HG03039 (cell line): ENCODE measurements around the gene SDK1.

Source experiments
- ATAC-seq: cut with Tn5 transposase; IDR thresholded peaks from one replicate; pipeline ENCODE4 v1.9.1; 2021; ENCODE audit warnings: mild to moderate bottlenecking, moderate library complexity; ENCODE audit not compliant: unreplicated experiment

The SDK1 gene

DNA sequence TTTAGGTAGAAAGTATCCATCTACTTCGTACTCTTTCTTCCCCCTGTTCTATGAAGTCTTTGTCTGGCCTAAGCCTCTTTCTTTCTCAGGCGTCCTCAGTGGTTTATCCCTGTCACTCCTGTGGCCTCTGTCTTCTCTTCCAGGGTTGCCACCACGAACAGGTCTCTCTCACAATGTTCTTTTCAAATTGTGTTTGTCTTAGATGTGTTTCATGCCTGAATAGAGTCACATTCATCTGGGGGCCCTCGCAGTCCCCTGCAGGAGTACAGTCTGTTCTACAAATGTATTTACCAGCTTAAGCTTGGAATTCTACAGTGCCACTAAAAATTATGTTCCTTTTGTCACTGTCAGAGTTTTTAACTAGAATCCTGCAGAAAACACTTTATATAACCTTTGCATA, 700.7 kb downstream of the SDK1 start:
- ATAC-seq, result no peak

DNA sequence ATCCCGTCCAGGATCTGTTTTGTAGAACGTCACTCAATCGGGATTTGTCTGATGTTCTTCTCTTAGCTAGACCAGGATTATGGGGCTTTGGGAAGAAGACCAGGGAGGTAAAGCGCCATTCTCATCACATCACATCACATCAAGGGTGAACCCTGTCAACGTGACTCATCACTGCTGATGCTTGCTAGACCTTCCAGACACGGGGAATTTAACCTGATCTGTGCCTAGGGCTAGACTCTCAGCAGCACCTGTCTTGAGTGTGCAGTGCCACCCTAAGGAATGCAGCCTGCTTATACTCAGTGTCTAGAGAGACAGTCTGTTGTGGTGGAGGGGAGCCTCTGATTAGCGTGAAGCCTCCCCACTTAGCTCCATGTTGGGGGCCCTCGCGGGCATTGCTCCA, 702.5 kb downstream of the SDK1 start:
- no peak for ATAC-seq

DNA sequence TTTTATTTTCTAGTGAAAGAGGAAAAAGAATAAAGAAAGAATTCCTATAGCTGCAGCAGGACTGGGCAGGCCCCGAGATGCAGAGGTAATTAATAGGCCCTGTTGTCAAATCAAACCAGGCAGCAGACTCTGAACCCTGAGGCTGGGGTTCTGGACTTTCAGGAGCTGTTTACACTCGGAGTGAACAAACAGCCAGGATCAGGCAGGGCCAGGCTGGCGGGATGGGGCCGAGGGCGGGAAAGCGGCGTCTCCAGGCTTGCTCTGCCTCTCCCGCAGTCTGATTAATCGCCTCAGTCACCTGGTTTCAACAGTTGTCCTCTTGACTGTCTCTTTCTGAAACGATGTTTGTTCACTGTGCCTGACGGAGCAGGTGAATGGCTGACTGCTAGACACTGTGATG, 705.6 kb downstream of the SDK1 start:
- ATAC-seq, result no peak

DNA sequence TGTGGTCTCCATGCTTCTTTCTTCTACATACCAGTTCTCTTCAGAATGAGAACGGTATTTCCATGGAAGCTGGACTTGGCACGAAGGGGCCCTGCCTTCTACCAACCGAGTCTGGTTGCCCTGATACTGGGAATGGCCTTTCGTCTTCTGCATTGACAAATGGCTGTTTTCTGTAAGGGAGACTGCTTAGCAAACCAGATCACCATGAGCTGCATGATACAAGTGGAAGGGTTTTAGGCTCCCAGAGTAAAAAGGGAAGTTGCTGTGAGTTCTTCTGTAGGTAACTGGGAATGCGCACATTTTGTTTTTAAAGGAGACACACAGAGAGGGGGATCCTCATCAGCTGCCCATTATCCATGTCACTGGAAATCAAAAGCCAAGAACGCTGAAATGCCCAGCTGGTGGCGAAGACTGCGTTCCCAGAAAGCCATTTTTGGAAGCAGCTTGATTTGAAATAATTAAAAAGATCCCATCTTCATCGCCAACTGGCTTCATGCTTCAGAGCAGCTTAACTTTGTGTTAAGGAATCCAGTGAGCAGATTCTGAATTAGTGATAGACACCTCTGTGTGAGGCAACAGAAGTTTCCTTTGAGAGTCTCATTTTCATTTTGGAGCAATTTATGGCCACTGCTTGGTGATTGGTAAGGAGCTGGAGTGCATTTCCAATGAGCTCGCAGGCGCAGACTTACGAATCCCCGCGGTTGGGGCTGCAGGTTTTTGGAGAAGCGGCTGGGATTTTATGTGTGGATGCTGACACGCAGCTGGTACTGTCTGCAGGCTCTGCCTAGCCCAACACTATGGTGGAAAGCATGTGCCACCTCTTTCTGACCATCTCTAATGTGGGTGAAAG, 708.4 kb downstream of the SDK1 start:
- no peak for ATAC-seq

DNA sequence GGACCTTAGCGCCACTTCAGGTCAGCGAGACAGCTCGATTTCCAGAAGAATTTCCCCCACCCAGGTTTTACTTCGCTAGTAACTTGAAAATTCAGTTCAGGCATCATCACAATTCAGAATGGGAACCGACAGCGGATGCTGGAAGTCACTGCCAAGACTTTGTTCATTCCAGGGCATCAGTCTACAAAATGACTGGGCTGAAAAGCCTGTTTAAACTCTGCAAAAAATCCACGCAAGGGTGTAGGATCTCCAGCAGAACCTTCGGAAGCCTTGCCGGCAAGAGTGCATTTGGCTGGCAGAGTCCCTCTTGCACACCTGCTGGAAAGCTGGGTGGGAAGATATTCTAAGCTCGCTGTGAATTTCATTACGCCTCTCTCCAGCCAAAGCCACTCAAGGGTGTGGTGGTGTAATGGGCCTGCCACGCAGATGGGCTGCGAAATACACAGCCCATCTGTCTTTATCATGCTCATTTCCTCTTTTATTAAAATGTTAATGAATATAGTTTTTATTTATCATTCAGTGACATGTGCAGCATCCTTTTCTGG, 709.1 kb downstream of the SDK1 start:
- ATAC-seq, result no peak

DNA sequence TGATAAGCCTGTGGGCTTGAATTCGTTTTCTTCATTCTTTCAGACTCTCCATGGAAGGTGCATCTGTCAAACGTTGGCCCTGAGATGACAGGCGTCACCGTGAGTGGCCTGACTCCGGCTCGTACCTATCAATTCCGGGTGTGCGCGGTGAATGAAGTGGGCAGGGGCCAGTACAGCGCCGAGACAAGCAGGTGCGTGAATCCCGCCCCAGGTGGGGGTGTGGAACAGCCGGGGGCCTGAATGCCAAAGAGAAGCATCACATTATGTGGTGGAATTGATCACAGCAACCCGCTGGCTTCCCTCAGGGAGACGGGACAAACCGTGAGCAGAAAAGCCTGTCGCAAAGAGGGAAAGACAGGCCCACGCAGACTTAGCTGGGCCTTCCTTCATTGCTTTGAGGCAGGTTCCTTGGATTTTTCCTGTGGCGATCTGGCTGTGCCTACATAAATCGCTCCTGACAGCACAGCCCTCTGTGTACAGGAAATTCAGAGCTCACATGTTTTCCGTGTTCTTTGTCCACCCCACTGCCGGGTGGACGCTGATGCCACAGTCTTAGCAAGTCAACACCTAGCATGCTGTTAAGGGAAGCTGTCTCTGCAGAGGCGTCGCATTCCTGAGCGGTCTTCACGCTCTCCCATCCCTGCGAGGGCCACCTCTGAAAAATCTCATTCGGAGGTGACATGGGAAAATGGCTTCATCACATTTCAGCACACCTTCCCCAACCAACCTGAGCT, 710.0 kb downstream of the SDK1 start:
- no peak for ATAC-seq

DNA sequence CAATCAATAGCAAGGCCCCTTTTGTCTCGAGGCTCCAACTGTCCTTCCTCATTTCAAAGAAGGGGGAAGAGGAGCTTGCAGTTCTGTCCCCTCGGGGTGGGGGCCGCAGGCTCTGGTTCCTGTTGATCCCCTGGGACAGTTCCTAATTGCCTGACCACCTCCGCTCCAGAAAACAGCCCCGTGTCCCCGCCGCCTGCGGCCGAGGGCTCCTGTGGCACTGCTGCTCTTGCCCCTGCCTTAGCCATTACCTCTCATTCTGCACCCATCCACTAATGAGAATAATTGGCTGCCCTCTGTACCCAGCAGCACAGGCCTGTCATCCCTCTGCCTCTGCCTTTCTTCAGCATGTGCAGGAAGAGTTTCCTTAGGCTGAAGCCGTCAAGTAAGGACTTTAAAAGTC, 712.7 kb downstream of the SDK1 start:
- no peak for ATAC-seq

DNA sequence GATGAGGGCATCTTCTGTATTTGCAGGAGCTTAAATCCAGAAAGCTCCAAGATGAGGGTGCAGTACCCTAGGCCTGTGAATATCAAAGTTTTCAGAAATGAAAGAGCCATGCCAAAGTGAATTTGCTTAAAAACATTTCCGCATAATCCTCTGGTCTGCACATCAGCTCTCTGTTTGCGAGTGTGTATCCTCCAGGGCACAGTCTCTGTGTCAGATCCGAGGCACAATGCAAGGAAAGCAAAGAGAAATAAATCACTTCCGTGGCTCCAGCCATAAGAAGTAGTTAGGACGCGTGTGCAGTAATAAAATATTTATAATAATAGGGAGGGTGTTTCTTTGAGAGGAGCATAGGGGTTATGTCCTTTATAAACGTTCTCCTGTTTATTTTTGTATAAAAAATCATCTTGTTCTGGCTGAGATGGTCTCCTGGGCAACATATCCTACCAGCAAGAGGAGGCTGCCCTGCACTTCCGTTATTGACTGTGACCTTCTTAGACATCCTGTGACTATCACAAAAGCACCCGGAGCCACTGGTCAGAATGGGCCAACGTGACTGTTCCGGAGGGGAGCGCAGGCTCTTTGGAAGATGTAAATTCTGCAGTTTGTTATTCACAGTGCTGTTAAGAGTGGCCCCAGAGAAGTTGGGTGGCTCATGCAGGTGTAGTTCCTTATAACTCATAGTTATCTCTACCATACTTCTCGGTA, 713.4 kb downstream of the SDK1 start:
- no peak for ATAC-seq

DNA sequence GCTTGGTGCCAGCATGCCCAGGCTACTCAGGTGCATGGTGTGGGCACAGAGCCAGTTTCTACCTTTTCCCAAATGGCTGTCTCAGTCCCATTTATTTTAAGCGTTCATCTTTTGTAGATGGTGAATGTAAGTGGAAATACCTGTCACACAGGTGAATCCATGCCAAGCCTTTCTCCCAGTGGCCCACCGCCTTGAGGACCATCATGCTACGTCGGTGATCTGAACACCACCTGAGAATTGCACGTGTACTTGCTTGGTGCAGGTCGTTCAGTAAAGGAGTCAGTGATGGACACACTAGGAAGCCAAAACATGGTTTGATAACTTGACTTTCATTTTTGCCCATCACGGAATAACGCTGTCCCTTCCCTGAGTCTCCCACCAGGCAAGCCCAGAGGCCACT, 714.3 kb downstream of the SDK1 start:
- no peak for ATAC-seq

DNA sequence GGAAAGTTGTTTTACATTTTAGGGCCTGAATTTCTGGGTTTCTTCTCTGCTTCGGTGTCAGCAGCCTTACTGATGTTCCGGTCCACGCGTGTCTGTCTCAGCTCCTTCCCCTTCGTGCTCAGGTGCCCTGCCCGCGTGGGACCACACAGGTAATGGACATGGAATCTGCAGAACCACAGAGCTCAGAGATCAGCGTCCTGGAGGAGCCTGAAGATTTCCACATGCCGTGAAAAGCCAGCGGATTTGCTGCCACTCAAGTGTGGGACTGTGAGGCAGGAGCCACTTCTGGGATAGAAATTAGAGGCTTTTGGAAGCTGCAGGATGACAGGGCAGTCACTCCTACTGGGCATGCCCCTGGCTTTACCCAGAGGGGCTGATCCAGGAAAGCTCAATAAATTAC, 714.9 kb downstream of the SDK1 start:
- ATAC-seq, result no peak

DNA sequence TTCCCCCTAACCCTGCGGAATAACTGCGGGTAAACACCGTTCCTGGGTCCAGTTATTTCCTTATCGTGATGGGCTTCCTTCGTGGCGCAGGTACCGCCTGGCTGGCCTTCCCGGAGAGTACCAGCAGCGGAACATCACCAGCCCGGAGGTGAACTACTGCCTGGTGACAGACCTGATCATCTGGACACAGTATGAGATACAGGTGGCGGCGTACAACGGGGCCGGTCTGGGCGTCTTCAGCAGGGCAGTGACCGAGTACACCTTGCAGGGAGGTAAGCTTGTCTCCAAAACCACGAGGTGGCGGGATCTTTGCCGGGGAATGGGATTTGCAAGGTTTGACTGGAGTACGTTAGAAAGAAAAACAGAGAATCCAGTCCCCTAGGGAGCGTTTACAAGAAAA, 716.0 kb downstream of the SDK1 start:
- no peak for ATAC-seq

DNA sequence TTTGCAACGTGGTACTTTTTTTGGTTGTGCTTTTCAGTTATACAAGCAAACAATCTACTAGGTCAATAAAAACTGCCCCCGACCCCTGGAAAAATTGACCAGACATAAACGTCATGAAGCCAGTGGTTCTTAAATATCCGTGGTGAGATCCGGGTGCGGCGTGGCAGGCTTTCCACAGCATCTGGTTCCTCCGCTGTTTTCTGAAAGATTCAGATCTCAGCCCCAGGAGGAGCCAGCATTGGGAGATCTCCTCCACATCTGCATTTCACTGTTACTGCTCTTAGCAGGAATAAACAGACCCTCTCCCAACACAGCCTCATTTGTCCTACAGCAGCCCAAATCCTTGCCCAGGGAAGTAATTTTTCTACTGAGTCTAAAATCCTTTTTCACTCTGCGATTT, 716.7 kb downstream of the SDK1 start:
- no peak for ATAC-seq

DNA sequence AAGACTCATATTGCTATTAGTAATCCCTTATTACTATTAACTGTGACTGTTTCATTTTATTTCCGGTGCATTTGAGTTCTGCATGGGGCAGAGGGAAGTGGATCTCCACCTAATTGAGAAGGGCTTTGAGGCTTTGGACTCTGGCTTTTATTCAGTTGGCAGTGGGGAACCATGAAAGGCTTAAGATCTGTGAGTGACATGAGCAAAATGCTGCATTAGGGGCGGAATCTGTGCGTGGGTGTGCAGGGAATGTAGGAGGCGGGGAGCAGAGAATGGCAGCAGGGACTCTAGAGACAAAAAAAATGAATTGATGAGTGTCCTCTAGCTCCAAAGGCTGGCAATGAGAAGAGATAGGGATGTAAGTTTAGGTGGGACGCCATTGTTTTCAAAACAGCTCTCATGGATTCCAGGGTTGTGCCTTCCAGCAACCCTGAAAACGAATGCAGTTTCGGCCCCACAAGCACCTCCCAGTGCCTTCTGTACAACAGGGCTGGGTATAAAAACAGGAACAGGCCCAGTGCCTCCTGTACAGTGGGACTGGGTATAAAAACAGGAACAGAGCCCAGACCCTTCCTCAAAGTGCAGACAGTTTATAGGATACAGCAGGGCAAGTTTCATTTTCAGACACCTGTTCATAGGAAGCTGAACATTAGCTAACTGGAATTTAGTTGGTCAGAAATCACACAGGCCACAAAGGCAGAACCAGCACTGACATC, 717.7 kb downstream of the SDK1 start:
- no peak for ATAC-seq

DNA sequence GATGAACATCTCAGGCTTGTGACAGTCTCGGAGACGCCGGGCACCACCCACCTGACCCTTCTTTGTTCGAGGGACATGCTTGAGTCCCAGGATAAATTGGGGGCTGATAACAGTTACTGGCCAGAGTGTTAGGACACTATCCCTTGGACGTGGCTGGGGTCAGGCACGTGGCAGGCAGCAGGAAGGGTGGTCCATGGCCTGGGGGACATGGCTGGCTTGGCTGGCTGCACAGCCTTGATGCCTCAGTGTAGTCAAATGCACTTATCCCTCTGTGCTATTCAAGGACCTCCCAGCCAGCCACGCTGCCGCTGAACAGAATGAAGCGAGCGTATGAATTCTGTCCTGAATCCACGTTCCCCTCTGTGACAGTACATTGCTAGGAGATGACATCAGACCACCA, 719.0 kb downstream of the SDK1 start:
- ATAC-seq, result no peak

DNA sequence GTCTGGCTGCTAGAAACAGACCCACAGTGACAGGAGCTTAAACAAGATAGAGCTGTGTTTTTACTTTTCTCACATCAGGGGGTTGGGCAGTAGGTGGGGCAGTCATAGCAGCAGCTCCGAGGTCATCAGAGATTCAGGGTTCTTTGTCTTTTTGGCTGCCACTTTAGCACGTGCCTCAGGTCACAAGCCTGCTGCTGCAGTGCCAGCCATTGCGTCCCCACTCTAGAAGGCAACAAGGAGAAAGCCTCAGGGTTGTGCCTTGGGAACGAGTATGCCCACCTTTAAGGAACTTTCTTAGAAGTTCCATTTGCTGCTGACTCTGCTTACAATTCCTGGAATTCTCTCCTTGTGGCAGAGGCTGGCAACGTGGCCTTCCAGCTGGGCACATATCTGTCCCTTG, 720.4 kb downstream of the SDK1 start:
- no peak for ATAC-seq

DNA sequence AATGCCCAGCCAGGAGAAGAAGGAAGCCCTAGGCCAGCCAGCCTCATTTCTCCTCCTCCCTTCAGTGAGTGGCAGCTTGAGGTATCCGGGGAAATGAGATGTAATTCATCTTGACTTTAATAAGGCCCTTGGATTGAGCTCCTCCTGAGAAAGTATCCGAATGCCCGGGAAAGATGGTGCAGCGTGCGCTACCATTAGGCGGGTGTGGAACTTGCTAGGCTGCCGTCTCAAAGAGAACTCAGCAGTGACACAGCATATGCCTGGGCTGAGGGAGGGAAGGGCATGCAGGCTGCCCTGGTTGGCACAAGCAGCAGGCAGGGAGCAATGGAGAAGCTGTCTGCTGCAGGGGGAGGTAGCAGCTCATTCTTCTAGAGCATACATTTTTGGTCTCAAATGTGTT, 721.2 kb downstream of the SDK1 start:
- no peak for ATAC-seq

DNA sequence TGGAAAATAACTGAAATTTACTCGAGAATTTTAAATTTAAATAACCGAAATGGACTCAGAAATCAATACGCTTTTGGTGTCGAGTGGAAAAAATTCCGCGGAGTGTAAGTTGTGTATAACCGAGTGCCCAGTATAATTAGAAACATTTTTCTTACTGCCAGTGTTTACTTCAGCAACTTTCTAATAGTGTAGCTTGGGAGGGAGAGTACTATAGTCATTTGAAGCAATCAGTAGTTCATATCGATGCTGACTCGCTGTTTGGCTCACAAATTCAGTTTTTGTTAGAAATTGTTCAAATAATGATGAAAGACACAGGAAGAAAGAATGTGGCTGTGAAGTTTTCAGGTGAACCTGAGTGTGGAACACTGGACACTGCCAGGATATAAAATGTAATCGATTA, 722.5 kb downstream of the SDK1 start:
- no peak for ATAC-seq

DNA sequence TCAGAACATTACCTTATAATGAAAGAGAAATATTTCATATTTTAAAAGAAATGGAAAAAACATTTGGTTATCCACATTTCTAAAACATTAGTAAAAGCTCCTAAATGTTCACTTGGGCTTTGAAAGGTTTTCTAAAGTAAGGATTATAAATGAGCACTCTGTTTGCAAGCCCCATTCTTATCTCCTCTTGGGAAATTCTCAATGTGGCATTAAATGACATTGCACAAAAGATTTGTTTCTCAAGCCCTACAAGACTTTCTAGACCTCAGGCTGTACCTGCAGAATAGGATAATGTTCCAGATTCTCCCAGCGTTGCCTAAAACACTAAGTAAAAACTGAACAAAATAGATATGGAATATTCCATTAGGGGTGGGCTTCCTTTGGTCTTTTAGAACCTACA, 723.1 kb downstream of the SDK1 start:
- no peak for ATAC-seq

DNA sequence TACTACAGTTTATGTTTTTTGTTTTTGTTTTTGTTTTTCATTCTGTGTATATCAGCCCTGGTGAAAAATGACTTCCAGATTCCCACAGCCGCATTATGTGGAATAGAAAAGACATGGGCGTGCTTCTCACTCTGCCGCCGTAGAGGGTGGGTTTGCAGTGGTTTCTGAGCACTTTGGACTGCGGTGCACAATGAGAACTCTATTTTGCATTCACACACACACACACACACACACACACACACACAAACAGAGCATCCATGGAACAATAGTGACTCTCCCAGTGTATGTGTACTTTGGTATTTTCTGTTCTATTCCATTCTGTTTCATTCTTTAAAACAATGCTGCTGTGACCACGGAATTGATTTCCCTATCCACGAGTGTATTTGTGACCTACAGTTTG, 723.8 kb downstream of the SDK1 start:
- no peak for ATAC-seq

DNA sequence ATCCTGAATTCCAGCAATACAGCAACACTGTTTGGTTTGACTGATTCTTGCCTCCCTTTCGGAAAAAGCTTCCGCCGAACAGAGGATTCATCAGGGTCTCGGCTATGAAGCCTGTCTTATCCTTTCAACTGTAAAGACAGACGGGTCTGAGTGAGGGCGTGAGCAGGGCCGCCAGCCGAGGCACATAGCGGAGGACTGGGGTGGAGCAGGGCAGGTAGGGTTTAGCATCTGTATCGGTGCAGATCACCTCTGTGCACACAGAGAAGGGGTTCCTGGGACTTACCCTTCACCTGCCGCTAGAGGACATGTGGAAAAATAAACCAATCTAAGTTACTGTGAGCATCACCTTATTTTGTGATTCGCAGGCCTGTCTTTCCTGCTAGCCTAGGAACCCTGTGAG, 724.2 kb downstream of the SDK1 start:
- ATAC-seq, result no peak
